ENCODE results near the gene CFAP299.

GRCh38 chr4:80615099-80615498, 279.6 kb downstream of the CFAP299 start:
- TF ChIP-seq CTCF (IDR thresholded peaks at IDR 0.05; ENCODE audit: low read length) (no peak), EZH2 (IDR thresholded peaks at IDR 0.05; ENCODE audit: borderline replicate concordance, low read length) (no peak)
